HG02943 (cell line): Measurements from ENCODE around the gene EFEMP2.
"Not testable (repeated sequence)": the region's sequence is repeated elsewhere in the genome, so short reads cannot be mapped to it uniquely, and the experiment has no call there.

Experiments
- ATAC-seq: cut with Tn5 transposase; IDR thresholded peaks from one replicate; pipeline ENCODE4 v1.9.1; 2021; ENCODE audit warnings: mild to moderate bottlenecking, low read depth, moderate library complexity; ENCODE audit not compliant: unreplicated experiment

Gene EFEMP2

DNA sequence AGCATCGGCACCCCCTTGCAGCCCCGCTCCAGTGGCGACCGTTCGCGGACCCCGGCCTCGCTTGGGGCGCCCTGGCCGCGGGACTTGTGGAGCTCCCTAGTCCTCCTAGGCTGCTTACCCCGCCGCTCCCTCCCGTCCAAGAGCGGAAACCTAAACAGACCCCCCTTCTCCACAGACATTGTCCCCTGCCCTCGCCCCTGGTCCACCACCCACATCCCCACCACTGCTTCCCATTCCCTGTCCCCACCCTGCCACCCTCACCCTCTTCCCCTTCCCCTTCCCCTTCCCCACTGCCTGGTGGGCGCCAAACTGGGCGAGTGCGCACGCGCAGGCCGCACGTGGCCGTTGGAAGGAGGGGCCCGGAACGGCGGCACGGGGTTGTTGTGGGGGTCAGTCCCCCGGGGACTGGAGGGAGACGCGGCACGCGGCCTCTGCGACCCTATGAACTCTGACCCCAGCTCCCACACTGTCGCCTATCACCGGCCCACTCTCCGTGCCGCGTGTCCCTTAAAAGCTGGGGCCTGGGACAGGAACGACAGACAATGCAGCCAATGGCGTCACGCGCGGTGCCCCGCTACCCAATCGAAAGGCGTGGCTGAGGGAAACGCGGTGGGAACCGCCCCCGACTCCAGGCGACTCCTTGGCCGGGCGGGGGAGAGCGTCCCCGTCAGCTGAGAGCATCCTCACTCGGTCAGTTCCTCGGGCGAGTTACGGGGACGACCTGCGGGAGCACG, 39.1 kb downstream of the EFEMP2 start, which contains the start of gene SNX32:
TSS of gene SNX32 (plus strand) at position 667 of the 734 bp plus-strand sequence. CDS start 103 bp downstream, outside the sequence.
- peak; percentile 64 for ATAC-seq

- not testable (repeated sequence) for ATAC-seq
These were observed 40.4 kb downstream of the EFEMP2 start for GRCh38 chr11:65832231-65832630.

DNA sequence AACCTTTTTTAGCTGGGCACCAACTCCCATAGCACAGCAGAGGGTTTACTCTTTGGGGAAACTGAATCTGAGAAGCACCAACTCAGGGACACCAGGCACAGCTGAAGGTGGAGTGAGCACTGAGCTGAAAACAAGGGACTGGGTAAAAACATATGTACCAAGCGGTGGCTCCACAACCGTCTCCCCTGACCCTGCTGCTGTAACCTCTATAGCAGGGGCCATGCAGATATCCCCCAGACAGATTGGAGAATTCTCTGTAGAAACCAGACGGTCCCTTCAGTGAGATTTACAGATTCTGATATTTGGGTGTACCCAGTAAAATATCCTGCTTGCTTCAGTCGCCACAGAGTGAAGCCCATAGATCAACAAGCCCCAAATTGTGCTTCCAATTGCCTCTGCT, 43.1 kb downstream of the EFEMP2 start:
- ATAC-seq = no peak

DNA sequence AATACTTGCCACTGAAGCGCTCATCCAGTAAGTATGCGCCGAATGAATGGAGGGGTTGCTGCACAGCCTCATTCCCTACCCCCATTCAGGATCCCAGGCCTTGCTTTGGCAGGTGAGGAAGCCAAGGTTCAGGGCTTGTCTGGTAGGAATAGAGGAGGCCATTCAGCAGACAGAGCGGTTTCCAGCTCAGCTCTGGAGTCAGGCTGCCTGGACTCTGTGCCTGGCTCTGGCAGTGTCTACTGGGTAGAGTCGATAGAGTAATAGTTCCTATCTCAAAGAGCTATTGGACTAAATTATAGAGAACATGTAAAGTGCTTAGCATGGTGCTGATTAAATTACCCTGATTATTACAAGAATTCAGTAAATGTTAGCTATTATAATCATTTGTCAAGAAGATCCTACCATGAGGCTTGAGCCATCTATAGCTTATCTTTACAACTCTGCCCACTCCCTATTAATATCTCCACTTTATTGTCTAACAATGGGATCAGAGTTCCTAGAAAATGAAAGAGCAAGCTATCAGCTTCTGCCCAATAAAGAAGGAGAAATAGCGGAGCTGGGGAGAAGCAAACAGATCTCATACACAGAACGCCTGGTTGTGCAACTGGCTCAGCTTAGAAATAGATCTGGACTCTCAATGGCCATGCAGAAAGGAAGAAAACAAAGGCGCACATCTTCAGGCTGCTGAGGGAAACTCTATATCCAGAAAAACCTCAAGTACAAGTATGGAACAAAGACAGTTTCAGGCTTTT, 45.4 kb downstream of the EFEMP2 start:
- ATAC-seq = no peak

DNA sequence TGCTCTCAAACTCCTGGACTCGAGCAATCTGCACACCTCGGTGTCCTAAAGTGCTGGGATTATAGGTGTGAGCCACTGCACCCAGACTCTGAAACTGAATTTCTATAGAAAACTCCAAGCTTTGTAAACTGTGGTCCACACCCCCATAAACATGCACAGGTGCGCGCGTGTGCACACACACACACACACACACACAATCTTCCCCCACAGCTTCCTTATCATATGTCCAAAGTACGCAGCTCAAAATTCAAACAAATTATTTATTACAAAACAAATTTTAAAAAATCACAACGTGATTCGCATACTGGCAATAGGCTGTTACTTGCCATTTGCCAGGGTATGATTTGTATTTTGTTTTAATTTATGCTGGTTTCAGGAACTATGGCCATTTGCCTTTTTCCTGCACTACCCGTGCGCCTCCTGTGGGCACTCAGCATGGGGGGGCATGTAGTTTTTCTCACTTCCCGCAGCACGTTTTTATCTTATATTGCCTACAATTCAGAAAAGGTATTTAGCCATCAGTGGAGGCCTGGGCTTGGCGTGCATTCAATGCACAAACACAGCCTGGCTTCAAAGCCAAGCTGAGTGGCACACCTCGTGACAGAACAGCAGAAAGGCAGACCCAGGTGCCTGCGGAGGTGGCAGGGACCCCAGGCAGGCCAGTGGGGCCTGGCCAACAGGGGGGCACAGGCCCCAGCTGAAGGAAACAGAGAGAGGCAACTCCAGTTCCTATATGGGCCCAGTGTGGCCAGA, 49.6 kb downstream of the EFEMP2 start:
- ATAC-seq = no peak

GRCh38 chr11:65821107-65821506, 51.5 kb downstream of the EFEMP2 start:
- ATAC-seq = no peak

- ATAC-seq = no peak
These were observed 54.5 kb downstream of the EFEMP2 start for GRCh38 chr11:65817835-65818680.

- ATAC-seq = no peak
These were observed 55.2 kb downstream of the EFEMP2 start for GRCh38 chr11:65817312-65817834.

GRCh38 chr11:65816696-65817095, 55.9 kb downstream of the EFEMP2 start:
- no peak for ATAC-seq
